Stromal cell of bone marrow (primary cell): Measurements from ENCODE around the gene ZKSCAN4.

Experiments
- DNase-seq: peaks from one replicate; pipeline ENCODE4 v3.0.0-alpha.2; 2012; ENCODE audit warnings: low read depth

Gene ZKSCAN4

DNA sequence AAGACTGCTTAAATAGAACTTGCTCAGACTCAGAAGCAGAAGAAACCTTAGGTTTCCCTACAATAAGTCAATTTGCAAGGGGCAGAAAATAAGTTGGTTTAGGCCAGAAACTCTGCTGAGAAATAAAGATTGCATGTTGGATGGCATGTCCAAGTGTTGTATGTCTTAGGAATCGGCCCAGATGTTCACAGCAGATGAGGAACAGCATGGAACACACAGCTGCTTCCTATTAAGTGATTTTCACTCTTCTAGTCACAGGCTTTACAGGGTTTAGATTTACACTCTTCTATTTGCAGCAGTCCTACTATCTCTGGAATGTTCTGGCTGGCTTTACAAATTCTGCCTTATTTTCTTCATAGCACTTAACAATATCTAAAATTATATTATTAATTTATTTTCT, 3.2 kb downstream of the ZKSCAN4 start:
- DNase-seq, result no peak

DNA sequence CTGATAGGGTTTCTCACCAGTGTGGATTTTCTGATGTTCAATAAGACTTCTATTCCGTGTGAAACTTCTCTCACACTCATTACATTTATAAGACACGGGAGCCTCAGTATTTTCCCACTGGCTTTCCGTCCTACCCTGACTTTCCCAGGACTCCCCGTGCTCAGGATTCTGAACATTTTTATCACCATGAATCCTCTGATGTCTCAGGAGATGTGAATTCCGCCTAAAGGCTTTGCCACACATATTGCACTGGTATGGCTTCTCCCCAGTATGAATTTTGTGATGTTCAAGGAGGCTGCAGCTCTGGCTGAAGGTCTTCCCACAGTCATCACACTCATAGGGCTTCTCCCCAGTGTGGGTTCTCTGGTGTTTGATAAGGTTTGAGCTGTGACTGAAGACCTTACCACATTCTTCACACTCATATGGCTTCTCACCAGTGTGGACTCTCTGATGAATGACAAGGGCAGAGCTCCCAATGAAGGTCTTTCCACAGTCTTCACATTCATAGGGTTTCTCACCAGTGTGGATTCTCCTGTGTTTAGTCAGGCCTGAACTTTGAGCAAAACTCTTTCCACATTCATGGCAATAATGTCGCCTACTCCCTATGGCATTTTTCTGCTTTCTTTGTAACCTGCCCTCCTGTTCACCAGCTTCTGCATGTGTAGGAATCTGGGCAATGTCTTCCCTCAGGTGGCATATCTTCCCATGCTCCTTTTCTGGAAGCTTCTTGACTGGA, 6.7 kb downstream of the ZKSCAN4 start:
- no peak for DNase-seq

- DNase-seq, result no peak
Observed at GRCh38 chr6:28243946-28244345, 8.1 kb downstream of the ZKSCAN4 start.

GRCh38 chr6:28240471-28240870, 11.6 kb downstream of the ZKSCAN4 start:
- no peak for DNase-seq

GRCh38 chr6:28239636-28240035, 12.4 kb downstream of the ZKSCAN4 start:
- no peak for DNase-seq

DNA sequence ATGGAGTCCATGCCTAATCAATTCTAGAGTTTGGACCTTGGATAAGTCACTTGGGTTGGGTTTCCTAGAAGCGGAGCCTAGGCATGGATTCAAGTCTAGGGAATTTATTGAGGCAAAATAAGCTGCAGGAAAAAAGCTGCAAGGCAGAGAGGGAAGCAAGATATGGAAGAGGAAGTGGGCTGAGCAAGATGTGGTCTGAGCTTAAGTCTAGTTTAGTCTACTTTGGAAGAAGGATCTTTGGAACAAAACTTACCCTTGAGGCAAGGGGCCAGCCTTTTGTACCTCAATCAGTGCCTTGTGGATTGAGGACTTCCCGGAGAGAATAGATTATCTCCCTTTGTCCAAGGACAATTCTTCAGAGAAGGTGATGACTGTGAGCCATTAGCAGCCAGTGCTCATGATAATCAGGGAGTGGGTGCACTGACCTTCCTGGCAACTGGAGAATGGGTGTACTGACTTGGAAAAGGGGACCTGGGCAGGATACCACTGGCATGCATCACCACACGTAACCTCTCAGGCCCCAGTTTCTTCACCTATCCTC, 16.1 kb downstream of the ZKSCAN4 start:
- DNase-seq, result no peak

DNA sequence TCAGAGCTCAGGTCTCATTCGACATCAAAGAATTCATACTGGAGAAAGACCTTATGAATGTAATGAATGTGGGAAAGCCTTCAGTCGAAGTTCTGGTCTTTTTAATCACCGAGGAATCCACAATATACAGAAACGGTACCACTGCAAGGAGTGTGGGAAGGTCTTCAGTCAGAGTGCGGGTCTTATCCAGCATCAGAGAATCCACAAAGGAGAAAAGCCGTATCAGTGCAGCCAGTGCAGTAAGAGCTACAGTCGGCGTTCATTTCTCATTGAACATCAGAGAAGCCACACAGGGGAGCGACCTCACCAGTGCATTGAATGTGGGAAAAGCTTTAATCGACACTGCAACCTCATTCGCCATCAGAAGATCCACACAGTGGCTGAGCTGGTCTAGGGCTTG, 19.3 kb downstream of the ZKSCAN4 start:
- no peak for DNase-seq

- DNase-seq, result no peak
Observed at GRCh38 chr6:28226460-28226859, 25.6 kb downstream of the ZKSCAN4 start.

- DNase-seq, result peak; percentile 70
Observed at GRCh38 chr6:28225056-28225834, 26.8 kb downstream of the ZKSCAN4 start, which contains the start of gene ZSCAN9. Gene ZSCAN9 (plus strand): TSS chr6:28225275. CDS start chr6:28227085, 1,810 bp downstream.

GRCh38 chr6:28224131-28225055, 27.7 kb downstream of the ZKSCAN4 start:
- no peak for DNase-seq

DNA sequence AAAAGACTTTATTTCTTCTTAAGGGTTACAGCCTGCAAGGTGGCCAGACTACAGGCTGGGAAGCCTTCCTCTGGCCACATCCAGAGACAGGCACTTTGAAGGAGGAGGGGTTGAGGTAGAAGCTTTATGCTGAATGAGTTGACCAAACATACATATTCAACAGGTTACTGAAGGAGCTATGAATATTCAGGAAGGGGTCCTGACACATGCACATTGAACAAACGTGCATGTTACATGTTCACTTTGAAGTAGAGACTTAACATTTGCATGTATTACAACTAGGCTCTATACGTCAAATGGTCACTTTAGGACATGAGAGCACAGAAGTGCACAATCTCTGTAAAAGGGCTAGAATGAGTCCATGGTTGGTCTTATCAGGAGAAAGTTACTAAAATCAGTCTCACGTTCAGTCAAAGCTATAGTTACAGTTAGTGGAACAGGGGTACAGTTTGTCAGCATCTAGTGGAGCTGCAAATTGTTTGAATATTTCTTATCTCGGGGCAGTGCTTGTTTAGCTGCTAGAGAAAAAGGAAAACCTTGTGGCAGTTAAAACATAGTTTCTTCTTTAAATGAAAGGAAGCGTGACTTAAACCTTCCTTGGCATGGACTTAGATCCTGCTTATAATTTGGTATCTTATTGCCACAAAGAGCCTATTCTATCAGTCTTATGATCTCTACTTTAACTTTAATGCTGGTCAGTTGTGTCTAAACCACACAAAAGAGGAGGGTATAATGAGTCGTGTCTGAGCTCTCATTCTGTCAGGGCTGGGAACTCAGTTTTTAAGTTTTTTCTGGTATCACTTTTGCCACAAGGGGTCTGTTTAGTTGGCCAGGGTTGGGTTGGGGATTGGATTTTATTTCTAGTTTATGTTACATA, 31.6 kb downstream of the ZKSCAN4 start:
- DNase-seq, result no peak

- DNase-seq, result peak; percentile 31
Observed at GRCh38 chr6:28218312-28219248, 33.5 kb downstream of the ZKSCAN4 start.

- DNase-seq, result no peak
Observed at GRCh38 chr6:28217890-28218289, 34.2 kb downstream of the ZKSCAN4 start.

DNA sequence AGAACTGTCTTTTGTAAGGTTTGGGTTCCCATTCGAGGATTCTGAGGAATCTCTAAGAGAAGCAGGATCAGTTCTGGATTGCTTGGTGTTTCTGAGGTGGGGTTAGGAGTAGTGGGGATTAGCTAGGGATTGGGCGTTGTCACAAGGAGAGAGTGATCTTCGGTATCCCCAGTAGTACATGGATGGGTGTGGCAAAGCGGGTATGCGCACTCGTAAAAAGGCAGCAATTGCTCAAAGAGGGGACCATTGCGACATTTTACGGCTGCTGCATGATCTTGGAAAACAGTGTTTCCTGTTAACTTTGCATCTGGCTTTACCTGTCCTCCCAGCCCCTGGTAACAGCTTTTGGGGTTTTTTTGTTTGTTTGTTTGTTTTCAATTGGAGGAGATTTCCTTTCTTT, 36.6 kb downstream of the ZKSCAN4 start:
- DNase-seq, result no peak

DNA sequence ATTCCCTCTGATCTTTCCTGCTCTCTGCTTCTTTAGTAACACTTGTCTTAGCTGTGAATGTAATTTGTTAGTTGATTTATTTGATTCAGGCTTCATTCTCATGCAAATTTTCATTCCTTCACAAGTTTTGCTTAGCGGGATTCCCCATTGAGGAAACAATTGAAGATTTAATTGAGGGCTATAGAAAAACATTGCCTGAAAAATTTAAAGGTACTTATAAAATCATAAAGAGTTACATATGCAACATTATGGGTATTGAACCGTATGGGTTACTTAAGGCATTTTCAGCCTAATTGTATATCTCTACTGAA, 38.9 kb downstream of the ZKSCAN4 start:
- DNase-seq, result no peak

DNA sequence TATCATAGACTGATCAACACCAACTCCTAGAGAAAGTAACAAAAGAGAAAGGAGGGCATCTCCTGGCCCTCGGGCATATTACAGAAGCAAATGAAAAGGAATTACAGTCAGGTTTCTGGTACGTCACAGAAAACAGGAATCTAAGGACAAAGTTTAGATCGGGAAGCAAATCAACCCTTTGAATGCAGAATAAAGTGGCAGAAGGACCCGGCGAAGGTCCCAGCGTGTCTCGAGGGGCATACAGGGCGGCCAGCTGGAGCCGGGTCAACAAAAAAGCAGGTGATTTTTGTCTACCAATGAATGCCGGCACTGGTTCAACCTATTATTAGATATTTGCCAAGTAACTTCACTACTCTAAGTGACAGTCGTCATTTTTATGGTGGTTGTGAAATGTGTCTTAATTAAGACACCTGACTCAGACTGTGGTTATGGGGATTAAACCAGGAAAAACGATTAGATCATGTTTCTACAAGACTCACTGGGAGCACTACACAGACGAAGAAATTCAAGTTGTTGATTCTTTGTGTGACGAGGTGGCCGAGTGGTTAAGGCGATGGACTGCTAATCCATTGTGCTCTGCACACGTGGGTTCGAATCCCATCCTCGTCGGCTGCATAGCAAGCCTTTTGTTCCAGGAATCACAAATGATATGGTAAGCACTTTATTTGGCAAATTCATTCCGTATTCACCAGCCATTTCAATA, 39.4 kb downstream of the ZKSCAN4 start:
- DNase-seq, result peak; percentile 62

GRCh38 chr6:28211840-28212509, 40.1 kb downstream of the ZKSCAN4 start:
- no peak for DNase-seq

DNA sequence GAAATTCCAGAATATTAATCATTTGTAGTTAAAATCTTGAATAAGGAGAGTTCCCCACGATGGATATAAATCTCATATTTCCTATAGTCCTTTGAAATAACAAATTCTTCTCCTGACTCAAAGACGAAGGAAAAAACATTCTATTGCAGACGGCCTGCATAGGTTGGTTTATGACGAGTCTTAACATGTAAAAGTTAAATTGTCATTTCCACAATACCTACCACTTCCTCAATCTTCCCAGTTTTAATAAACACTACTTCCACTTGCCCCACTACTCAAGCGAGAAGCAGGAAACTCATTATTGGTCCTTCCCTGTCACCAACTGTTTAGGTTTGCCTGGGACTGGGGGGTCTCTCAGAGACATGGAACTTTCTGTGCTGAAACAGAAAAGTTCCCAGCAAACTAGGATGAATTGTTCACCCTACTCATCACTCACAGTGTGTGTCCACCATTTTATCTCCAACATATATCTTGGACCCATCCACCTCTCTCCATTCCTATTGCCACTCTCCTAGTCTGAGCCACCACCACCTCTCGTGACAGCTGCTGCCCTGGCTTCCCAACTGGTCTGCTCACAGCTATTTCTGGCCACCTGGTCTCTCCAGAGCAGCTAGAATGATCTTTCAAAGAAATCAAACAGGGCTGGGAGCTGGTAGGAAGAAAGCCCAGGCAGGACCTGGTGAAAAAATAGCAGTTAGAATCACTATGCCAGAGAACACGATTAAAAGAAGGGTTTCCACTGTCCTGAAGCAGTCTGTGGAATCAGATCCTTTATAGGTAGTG, 42.1 kb downstream of the ZKSCAN4 start:
- DNase-seq, result no peak
